ENCODE data around the gene MAP4K5. TPM values are rescaled to one million over a fixed set of nuclear protein-coding genes. Genes with fewer than 3 reads are reported as not detected.

MAP4K5 gene
- total RNA-seq, 1 experiment from 2014 or later = 42.7 TPM

DNA sequence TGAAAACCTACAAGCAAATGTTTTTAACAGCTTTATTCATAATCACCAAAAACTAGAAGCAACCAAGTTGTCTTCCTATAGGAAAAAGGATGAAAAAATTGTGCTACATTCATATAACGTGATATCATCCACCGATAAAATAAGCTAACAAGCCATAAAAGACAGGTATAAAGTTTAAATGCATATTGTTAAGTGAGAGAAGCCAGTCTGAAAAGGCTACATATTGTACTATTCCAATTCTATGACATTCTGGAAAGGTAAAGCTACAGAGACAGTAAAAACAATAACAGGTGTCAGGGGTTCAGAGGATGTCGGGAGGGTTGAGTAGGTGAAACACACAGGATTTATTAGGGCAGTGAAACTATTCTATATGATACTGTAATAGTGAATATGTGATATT is 158.4 kb downstream of the MAP4K5 start:
- no peaks in the 10 kb centered on the region for H3K4me1 ChIP-seq (ENCODE audit: insufficient read depth, low read length)
- no peaks in the 10 kb centered on the region for H4K20me1 ChIP-seq (ENCODE audit: control insufficient read depth, insufficient read depth, insufficient read length)
- no peak overlapping the region for H2AFZ ChIP-seq (ENCODE audit: low read length)
- no peak overlapping the region for H4K8ac ChIP-seq (replicated peaks; ENCODE audit: insufficient read length, low read depth, low read length)
- no peak overlapping the region for H4K5ac ChIP-seq (ENCODE audit: insufficient read length, low read depth, low read length)
- no peak overlapping the region for H3K4me2 ChIP-seq (ENCODE audit: insufficient read depth, insufficient read length, low read length)
- no peak overlapping the region for H3K18ac ChIP-seq (ENCODE audit: insufficient read length, low read depth, low read length)
- no peak for DNase-seq
- H3K27me3 ChIP-seq (ENCODE audit: insufficient read depth, low read length) = no peaks in the 10 kb centered on the region
- Mint-ChIP-seq H3K4me1 (no peaks in the 10 kb centered on the region), H3K9me3 (peaks cover 0 to 1% of the 10 kb centered on the region in 2 experiments; a peak in 1 of 5 replicates), H3K27ac (no peak overlapping the region), H3K4me3 (no peak overlapping the region), H3K27me3 (ENCODE audit: low read depth) (peaks cover 4% of the 10 kb centered on the region; the same call in 1 of the 2 replicates), H3K36me3 (ENCODE audit: insufficient read depth in 1 of 3, low read depth in 3 of 3) (no peaks in the 10 kb centered on the region)
- H3K27ac ChIP-seq (ENCODE audit: insufficient read length, low read depth, low read length) = no peak overlapping the region
- TF ChIP-seq, protein P1, sequence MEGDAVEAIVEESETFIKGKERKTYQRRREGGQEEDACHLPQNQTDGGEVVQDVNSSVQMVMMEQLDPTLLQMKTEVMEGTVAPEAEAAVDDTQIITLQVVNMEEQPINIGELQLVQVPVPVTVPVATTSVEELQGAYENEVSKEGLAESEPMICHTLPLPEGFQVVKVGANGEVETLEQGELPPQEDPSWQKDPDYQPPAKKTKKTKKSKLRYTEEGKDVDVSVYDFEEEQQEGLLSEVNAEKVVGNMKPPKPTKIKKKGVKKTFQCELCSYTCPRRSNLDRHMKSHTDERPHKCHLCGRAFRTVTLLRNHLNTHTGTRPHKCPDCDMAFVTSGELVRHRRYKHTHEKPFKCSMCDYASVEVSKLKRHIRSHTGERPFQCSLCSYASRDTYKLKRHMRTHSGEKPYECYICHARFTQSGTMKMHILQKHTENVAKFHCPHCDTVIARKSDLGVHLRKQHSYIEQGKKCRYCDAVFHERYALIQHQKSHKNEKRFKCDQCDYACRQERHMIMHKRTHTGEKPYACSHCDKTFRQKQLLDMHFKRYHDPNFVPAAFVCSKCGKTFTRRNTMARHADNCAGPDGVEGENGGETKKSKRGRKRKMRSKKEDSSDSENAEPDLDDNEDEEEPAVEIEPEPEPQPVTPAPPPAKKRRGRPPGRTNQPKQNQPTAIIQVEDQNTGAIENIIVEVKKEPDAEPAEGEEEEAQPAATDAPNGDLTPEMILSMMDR (conservative IDR thresholded peaks at IDR 0.05) = no peak
- no peak overlapping the region for H3T11ph ChIP-seq (ENCODE audit: low read length)
- H3K23me2 ChIP-seq (ENCODE audit: insufficient read length, low read depth, low read length, poor library complexity, severe bottlenecking) = no peaks in the 10 kb centered on the region
- no peak overlapping the region for H2BK5ac ChIP-seq (ENCODE audit: insufficient read length, low read length)
- no peak overlapping the region for H3K23ac ChIP-seq (ENCODE audit: insufficient read length, low read depth, low read length)
- H2AK5ac ChIP-seq (ENCODE audit: insufficient read length, low read length) = no peak overlapping the region
- no peak overlapping the region for H2BK12ac ChIP-seq (ENCODE audit: insufficient read length, low read depth, low read length)
- no peaks in the 10 kb centered on the region for H3K79me1 ChIP-seq (ENCODE audit: insufficient read depth, low read depth, low read length, poor library complexity, severe bottlenecking)
- H3K9ac ChIP-seq (ENCODE audit: extremely low read depth, insufficient read length, low read length) = no peak overlapping the region
- H4K91ac ChIP-seq (ENCODE audit: insufficient read length, low read depth, low read length) = no peak overlapping the region
- H2BK20ac ChIP-seq (ENCODE audit: low read depth, low read length, poor library complexity, severe bottlenecking) = no peak overlapping the region
- no peaks in the 10 kb centered on the region for H3K9me3 ChIP-seq (ENCODE audit: control insufficient read depth, low read depth, low read length)
- no peak overlapping the region for H3K4ac ChIP-seq (ENCODE audit: low read depth, low read length)
- H3K56ac ChIP-seq (ENCODE audit: insufficient read length, low read depth, low read length) = no peak overlapping the region
- no peak overlapping the region for H3K14ac ChIP-seq (ENCODE audit: insufficient read depth, low read length)
- no peak overlapping the region for H2BK15ac ChIP-seq (ENCODE audit: low read depth, low read length)
- H2BK120ac ChIP-seq (ENCODE audit: low read depth, low read length, poor library complexity, severe bottlenecking) = no peak overlapping the region
- no CpG with 5 or more reads among the region's 3 CpGs for WGBS (ENCODE audit: extremely low coverage, insufficient read length, low lambda C conversion rate)
- H3K79me2 ChIP-seq (ENCODE audit: insufficient read depth, low read length) = no peaks in the 10 kb centered on the region

Measured in H9 (cell line).